Eye (tissue), 1 donor: ENCODE measurements around the gene AHSG.

Source experiments
- DNase-seq: peaks from one replicate; pipeline ENCODE4 v3.0.0-alpha.2; 2015

The AHSG gene

DNA sequence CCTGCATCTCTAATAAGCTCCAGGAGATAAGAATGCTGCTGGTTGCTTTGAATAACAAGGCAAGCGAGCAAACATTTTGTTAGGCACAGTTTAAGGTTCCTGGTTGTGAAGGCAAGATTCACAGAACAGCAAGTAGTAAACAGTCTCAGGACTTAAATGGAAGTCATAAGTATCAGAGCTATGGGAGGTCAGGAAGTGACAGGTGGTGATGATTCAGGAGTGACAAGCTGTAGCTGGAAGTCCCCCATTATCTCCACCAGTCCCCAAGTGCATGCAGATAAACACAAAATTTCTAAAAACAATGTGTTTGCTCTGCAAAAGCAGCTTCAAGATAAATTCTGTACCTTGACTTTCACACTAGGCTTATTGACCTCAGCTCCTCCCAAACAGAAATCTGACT is 30.6 kb downstream of the AHSG start:
- no peak for DNase-seq

DNA sequence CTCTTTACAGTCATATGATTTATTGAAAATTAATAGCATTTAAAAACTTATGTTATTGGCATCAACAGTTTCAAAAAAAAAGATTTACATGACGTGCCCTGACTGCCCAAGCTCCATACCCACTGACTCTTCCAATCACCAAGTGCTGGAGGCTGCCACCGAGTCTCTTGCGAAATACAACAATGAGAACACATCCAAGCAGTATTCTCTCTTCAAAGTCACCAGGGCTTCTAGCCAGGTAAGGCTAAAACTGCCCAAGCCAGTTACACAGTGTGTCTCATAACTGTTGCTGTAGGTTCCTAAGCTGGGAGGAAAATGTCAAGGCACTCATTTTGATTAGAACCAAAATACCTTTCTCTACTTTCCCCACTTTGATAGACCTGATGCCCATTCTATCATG is 31.8 kb downstream of the AHSG start:
- DNase-seq = no peak

DNA sequence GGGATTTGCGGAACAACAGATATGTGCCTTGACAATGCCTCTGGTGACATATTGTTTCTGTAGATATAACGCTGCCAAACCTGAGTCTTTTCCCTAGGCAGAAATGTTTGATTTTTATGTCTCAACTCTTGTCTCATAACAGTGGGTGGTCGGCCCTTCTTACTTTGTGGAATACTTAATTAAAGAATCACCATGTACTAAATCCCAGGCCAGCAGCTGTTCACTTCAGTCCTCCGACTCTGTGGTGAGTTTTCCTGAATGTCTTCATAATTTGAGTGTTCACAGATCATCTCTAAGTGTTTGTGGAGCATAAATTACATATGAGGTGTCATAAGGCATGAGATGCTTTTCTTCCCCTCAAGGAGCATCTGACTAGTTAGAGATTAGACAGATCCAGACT is 33.2 kb downstream of the AHSG start:
- no peak for DNase-seq

DNA sequence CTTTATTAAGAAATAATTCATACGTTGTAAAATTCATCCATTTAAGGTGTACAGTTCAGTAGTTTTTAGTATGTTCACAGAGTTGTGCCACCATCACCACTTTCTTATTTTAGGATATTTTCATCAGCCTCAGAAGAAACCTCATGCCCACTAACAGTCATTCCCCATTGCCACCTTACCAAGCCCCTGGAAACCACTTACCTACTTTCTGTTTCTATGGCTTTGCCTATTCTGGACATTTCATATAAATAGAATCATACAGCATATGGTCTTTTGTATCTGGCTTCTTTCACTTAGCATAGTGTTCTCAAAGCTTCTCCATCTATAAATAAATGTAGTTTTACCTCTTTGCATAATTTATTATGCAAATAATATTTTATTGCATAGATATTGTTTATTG is 34.0 kb downstream of the AHSG start:
- DNase-seq = no peak

DNA sequence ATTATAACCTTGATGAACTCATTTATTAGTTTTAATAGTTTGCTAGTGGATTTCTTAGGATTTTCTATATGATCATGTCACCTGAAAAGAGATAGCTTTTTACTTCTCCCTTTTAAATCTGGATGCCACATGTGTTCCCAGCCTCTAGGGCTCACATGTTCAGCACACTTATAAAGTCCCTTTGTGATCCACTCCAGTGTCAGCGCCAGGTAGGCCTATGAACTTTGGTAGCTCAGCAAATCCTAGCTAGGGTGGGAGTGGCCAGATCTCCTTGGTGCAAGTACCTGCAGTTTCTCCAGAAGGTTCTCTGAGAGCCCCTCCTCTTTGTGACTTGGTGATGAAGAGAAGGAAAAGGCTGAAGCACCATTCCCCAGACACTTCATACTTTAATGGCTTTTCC is 36.0 kb downstream of the AHSG start:
- no peak for DNase-seq

DNA sequence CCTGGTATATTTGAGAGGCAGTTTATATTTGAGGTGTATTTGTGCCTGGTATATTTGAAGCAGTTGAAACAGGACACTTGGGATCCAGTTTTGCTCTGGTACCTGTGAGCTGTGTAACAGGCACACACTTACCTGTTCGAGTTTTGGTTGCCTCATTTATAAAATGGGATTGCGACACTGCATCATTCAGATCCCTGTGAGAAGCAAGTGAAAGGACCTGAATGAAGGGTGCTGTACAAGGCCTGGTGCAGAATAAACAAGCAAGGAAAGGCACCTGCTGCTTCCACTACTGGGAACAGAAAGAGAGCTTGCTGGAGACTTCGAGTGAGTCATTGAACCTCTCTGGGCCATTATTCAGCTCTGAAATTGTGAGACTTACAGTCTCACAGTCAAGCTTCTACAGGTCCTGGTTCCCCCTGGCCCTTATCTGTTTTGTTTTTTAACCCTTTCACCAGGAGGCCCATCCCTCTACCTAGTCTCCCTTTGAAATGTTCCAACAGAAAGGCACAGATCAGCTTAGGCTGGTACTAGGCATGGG is 38.9 kb downstream of the AHSG start:
- DNase-seq = no peak

DNA sequence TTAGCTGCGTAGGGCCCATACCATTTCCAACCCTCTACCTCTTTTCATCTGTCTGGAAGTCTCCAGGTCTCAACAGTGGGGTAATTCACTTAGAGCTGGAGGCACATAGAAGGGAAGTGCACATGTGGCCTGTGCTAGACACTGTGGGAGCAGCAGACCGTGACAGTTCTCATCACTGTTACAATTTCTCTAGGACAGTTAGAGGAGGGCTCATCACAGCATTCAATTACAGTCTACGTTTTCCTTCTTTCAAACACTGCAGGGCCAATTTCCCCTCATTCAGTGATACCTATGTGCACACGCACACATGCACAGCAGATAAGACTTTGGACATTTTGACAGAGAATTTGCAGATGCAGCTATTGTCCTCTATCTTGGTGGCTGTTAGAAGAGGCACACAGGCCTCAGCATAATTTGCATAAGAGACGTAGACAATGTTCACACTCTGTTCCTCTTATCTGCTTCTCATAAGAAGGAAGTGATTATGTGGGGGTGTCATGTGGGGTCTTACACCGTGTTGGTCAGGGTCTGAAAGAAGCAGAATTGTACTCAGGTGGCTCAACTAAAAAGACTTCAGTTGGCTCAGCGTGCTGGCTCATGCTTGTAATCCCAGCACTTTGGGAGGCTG is 40.3 kb downstream of the AHSG start:
- DNase-seq = no peak

DNA sequence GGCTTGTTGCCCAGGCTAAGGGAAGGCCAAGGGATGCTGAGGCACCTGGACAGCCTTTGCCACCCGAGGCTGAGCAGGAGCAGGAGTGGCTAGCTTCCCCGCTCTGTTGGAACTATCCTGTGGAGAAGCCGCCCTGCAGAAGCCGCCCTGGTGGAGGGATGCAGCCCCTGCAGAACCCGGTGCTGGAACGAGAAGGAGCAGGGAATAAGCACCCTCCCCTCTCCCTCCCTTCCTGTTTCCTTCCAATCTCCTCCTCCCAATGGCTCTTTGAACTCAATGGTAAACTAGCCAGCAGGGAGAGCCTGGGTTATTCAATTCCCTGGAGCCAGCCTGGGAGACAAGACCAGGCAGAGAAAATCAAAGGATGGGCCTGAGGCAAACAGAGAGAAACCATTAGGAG is 41.1 kb downstream of the AHSG start:
- DNase-seq = peak; percentile 10

DNA sequence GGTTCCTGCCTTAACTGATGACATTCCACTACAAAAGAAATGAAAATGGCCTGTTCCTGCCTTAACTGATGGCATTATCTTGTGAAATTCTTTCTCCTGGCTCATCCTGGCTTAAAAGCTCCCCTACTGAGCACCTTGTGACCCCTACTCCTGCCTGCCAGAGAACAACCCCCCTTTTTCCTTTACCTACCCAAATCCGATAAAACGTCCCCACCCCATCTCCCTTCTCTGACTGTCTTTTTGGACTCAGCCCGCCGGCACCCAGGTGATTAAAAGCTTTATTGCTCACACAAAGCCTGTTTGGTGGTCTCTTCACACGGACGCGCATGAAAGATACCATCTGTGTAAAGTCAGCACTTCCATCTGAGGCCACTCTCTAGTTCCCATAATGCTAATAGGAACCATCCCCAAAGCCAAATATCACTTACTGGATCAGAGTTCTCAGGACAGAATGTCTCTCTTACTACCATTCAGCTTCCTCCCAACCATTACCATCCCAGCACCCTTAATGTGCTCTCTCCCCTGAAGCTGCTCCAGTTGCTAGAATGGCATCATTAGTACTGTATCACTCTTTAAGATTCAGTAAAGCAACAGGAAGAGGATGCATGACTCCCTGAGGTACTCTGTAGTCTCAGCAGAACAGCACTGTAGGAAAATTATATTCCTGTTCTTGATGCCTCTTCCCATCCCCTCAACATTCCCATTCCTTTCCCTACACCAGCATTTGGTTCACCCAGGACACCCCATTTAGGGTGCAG is 50.7 kb downstream of the AHSG start:
- peak; percentile 3 for DNase-seq

DNA sequence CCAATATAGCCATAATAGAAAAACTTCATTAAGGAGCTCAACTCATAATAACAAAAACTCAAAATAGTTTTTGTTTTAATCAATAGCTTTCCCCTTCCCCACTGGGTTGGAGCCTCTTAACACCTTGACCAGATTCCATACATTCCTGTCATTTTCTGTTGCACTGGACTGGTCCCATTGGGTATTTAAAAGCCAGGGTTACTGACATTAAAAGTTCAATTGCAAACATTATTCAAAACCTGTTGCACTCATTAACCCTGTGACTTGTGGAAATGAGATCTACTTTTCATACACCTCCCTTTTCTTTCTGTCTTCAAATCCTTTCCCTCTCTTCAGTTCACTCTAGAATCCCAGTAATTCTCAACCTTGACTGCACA is 51.2 kb downstream of the AHSG start:
- no peak for DNase-seq

DNA sequence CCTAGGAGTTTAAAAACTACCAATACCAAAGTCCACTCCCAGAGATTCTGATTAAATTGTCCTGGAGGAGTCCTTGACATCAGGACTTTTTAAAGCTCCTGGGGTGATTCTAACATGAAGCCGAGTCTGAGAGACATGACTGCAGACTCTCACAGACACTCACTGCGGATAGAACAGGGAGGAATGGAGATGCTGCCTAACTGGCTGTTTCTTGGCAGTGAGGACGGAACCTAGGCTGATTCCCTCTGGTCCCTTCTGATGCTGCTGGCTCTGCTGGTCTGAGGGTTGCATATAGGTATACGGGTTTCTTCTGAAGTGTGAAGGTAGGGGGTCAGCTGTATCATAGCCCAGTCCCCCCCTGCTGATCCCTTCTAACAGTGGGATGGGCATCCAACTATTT is 51.6 kb downstream of the AHSG start:
- DNase-seq = no peak

DNA sequence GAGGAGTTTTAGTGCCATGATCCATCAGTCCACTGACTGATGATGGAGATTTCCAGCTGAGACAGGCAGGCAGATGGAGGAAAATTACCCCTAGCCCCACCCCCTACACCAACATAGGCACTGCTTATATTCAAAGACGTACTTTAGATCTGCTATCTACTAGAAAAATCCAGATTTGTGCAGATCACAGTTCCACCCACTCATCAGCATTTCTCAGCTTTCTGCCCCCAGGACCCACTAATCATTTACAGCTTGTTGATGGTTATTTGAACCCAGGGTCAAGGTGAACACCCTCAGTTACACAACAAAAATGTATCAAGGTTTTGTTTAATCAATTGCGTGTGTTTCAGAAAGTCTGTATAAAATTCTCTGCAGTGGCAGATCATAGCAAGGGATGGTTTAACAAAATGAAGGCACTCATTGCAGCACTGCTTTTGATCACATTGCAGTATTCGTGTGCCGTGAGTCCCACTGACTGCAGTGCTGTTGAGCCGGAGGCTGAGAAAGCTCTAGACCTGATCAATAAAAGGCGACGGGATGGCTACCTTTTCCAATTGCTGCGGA is 52.8 kb downstream of the AHSG start, which contains the start of gene HRG:
HRG (plus strand) TSS at position 390 of the 564 bp plus-strand sequence; CDS start at position 408, 18 bp downstream.
- DNase-seq = peak; percentile 27

DNA sequence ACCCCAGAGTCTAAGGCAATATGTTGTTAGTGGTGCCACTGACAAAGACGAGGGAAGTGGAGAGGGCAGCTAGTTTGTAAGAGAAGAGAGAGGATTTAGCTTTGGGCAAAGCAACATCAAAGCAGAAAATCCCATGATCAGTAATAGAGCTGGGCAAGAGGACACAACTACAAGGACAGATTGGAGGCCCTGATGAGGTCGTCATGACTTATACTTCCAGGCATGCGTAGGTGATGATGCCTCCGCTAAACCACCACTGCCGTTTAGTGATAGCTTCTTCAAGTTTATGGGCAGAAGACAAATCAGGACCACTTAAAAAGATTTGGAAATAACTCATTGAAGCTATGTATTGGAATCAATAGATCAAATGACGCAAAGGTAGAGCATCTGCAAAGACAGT is 55.6 kb downstream of the AHSG start:
- no peak for DNase-seq

DNA sequence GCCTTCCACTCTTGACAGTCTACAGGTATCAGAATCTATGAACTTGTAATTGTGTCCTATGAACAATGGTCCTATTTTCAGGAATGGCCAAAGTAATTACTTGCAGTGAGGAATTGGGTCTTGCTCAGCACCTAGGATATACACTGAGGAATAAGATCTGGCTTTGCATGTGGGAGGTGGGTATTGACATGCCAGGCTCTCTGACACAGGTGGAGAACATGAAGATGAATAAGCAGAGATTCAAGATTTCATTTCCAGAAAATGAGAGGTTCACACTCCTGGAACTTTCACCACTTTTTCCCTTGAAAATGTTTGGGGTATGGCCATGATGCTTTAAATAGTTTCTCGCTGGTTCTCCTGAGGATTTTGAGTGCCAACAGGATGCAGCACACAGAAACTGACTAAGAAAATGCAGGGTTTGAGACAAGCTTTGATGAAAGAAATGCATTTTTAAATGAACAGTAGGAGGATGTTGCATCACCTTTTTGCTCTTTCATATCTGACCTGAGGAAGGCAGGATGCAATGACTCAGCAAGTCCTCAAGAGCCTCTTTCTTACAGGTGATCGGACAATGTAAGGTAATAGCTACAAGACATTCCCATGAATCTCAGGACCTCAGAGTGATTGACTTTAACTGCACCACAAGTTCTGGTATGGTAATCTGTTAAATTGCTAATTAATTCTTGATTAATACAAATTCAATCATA is 56.7 kb downstream of the AHSG start:
- no peak for DNase-seq

DNA sequence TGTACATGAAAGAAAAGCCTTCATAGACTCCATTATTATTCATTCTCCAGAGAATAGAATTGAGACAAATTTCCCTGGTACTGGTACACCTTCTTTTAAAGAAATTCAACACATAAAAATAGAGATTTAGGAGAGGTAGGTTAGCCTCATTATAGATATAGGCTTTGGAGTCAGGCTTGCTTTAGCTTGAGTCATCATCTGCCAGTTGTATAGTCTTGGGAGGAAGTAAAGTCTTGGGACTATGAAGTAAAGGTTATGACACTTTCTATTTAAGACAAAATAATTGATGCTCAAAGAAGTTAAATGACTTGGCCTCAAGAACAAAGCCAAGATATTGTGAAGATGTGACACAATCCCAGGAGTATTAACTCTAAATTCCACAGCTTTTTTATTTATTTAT is 57.3 kb downstream of the AHSG start:
- DNase-seq = no peak
